Chondrocyte (in vitro differentiated cells): Measurements from ENCODE around the gene ELOVL1. TPM values are rescaled to one million over a fixed set of nuclear protein-coding genes. Genes with fewer than 3 reads are reported as not detected.

Experiments
- DNase-seq: peaks from one replicate; pipeline ENCODE4 v3.0.0; 2021; ENCODE audit warnings: mixed read lengths, low spot score
- H3K27ac Mint-ChIP-seq: one replicate; pipeline ENCODE4 v1.8.0; 2021; ENCODE audit warnings: mild to moderate bottlenecking, moderate library complexity, mixed read lengths; ENCODE audit not compliant: unreplicated experiment
- H3K27me3 Mint-ChIP-seq: 2 replicates; pipeline ENCODE4 v1.8.0; 2021; ENCODE audit warnings: low read depth, mixed read lengths
- H3K36me3 Mint-ChIP-seq: 2 replicates; pipeline ENCODE4 v1.8.0; 2021; ENCODE audit warnings: low read depth, mixed read lengths
- H3K4me1 Mint-ChIP-seq: 2 replicates; pipeline ENCODE4 v1.8.0; 2021; ENCODE audit warnings: low read depth, mild to moderate bottlenecking, mixed read lengths
- H3K4me3 Mint-ChIP-seq: one replicate; pipeline ENCODE4 v1.8.0; 2021; ENCODE audit warnings: mild to moderate bottlenecking, moderate library complexity, mixed read lengths; ENCODE audit not compliant: unreplicated experiment
- H3K9me3 Mint-ChIP-seq: 2 replicates; pipeline ENCODE4 v1.8.0; 2021; ENCODE audit warnings: low read depth, mixed read lengths
- total RNA-seq: library from RNA; stranded (reverse); gene quantifications from 3 replicates; pipeline ENCODE4 v1.2.1, GENCODE V29; 2021
- TF ChIP-seq, protein P1 (sequence below): fragments of 200-600 bp; sonication (generic); IDR thresholded peaks from 2 replicates; pipeline ENCODE4 v1.5.0; 2021; ENCODE audit warnings: antibody characterized with exemption, mild to moderate bottlenecking, moderate library complexity

Gene ELOVL1
- total RNA-seq, 1 donor from 2014 or later, result 103 TPM

DNA sequence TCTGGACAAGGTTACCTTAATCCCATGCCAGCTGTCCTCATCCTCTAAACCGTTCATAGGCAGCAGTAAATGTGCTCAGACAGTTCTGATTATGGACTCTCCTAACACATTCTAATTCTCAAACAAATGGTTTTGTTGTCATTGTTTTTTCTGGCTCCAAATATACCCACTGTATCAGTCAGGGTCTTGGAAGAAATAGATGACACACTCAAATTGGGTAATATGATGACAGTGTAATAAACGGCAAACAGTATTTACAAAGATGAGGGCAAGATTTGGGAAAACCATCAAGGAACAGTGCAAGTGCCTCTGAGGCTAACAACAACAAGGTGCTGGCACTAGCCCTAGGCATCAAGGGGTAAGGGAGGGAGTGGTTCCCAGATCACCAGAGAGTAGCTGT, 13.3 kb downstream of the ELOVL1 start:
- DNase-seq, result no peak
- H3K9me3 Mint-ChIP-seq, result no peaks in the 10 kb centered on the region
- TF ChIP-seq, protein P1, sequence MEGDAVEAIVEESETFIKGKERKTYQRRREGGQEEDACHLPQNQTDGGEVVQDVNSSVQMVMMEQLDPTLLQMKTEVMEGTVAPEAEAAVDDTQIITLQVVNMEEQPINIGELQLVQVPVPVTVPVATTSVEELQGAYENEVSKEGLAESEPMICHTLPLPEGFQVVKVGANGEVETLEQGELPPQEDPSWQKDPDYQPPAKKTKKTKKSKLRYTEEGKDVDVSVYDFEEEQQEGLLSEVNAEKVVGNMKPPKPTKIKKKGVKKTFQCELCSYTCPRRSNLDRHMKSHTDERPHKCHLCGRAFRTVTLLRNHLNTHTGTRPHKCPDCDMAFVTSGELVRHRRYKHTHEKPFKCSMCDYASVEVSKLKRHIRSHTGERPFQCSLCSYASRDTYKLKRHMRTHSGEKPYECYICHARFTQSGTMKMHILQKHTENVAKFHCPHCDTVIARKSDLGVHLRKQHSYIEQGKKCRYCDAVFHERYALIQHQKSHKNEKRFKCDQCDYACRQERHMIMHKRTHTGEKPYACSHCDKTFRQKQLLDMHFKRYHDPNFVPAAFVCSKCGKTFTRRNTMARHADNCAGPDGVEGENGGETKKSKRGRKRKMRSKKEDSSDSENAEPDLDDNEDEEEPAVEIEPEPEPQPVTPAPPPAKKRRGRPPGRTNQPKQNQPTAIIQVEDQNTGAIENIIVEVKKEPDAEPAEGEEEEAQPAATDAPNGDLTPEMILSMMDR, result no peak
- H3K36me3 Mint-ChIP-seq, result no peaks in the 10 kb centered on the region
- no peak overlapping the region for H3K27ac Mint-ChIP-seq
- H3K4me3 Mint-ChIP-seq, result no peak overlapping the region
- no peaks in the 10 kb centered on the region for H3K27me3 Mint-ChIP-seq
- peaks cover 25% of the 10 kb centered on the region for H3K4me1 Mint-ChIP-seq

DNA sequence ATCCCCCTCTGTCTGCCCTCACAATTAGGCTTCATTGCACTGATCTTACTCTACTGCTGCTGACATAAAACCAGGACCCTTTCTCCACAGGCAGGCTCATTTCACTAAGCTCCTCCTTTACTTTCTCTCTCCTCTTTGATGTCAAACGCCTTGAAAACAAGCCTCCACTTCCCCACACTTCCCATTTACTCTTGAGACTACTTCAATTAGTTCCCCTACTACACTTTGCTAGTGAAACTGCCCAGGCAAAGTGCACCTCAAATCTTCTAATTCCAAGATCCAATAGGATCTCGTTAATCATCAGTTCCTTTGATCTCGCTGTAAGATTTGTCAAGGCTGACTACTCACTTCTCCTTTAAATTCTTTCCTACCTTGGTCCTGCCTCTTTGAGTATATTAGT, 14.9 kb downstream of the ELOVL1 start:
- H3K4me1 Mint-ChIP-seq, result peaks cover 20% of the 10 kb centered on the region
- H3K4me3 Mint-ChIP-seq, result no peak overlapping the region
- DNase-seq, result no peak
- no peaks in the 10 kb centered on the region for H3K9me3 Mint-ChIP-seq
- H3K27ac Mint-ChIP-seq, result no peak overlapping the region
- H3K27me3 Mint-ChIP-seq, result no peaks in the 10 kb centered on the region
- TF ChIP-seq, protein P1, result no peak
- H3K36me3 Mint-ChIP-seq, result no peaks in the 10 kb centered on the region

DNA sequence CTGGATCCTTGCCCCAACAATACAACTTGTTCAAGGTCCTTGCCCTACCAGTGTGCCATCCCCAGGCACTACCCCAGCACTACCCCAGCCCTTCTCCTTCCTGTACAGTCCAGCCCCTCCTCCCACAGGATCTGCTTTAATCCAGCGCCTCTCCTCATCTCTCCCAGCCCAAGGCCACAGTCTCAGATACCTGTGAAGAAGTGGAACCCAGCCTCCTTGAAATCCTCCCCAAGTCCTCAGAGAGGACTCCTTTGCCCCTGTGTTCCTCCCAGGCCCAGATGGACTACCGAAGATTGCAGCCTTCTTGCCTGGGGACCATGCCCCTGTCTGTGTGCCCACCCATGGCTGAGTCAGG, 15.5 kb downstream of the ELOVL1 start:
- DNase-seq, result no peak
- Mint-ChIP-seq H3K4me3 (no peak overlapping the region), H3K27me3 (no peaks in the 10 kb centered on the region), H3K4me1 (peaks cover 17% of the 10 kb centered on the region), H3K9me3 (no peaks in the 10 kb centered on the region), H3K36me3 (no peaks in the 10 kb centered on the region), H3K27ac (no peak overlapping the region)
- TF ChIP-seq, protein P1, result no peak

DNA sequence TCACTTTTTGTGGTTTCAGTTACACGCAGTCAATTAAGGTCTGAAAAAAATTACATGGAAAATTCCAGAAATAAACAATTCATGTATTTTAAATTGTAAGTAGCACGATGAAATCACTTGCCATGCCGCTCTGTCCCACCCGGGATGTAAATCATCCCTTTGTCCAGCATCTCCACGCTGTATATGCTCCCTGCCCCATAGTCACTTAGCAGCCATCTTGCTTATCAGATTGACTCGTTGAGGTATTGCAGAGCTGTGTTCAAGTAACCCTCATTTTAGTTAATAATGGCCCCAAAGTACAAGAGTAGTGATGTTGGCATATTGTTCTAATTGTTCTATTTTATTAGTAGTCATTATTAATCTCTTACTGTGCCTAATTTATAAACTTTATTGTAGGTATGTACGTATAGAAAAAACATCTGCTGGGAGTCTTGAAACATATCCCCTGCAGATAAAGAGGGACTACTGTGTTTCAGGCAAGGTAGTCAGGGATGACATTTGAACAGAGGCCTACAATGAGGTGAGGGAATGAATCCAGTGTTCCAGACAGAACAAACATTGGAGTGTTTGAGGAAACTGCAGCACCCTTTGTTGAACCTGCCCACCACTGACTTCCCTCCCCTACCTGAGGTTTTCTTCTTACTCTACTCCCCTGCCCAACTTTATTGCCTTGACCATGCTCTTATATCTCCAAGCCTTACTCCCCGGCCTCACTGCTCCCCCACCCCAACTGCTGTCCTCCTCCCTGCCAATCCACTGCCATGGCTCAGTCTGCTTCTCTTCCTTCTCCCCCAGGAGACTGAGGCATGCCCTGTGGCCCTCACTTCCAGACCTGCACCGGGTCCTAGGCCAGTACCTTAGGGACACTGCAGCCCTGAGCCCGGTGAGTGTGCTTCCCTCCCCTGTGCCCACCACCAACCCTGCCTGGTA, 16.1 kb downstream of the ELOVL1 start:
- Mint-ChIP-seq H3K9me3 (no peaks in the 10 kb centered on the region), H3K4me3 (no peak overlapping the region), H3K4me1 (peaks cover 17% of the 10 kb centered on the region), H3K27ac (peak overlapping the region; percentile 14), H3K36me3 (no peaks in the 10 kb centered on the region), H3K27me3 (no peaks in the 10 kb centered on the region)
- no peak for DNase-seq
- TF ChIP-seq, protein P1, result no peak

DNA sequence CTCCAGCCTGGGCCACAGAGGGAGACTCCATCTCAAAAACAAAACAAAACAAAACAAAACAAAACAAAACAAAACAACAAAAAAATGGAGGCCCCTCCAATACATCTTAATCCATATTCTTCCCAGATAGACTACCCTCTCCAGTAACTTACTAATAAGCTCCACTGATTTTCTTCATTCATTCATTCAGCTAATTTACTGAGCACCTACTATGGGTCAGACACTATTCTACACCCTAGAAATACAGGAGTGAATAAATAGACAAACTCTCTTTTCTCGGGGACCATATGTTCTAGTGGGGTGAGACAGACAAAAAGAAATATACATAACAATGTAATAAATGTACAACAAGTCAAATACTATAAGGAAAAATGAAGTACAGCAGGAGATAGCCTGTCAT, 16.8 kb downstream of the ELOVL1 start:
- Mint-ChIP-seq H3K27me3 (no peaks in the 10 kb centered on the region), H3K4me3 (no peak overlapping the region), H3K4me1 (peaks cover 17% of the 10 kb centered on the region), H3K27ac (no peak overlapping the region), H3K36me3 (no peaks in the 10 kb centered on the region), H3K9me3 (no peaks in the 10 kb centered on the region)
- DNase-seq, result no peak
- TF ChIP-seq, protein P1, result no peak
